GM12878 (cell line): ENCODE measurements around the gene CYP2A7. TPM values are rescaled to one million over a fixed set of nuclear protein-coding genes. Genes with fewer than 3 reads are reported as not detected.
A peak's percentile ranks its signal among the peaks of the same experiment; 100 is the strongest.
"Not testable (repeated sequence)": the region's sequence is repeated elsewhere in the genome, so short reads cannot be mapped to it uniquely, and the experiment has no call there.

Experiments used
- ATAC-seq: fragments of 200-7000 bp; cut with Tn5 transposase; 3 replicates; pipeline ENCODE4 v1.9.1; 2020; ENCODE audit warnings: mild to moderate bottlenecking, moderate library complexity
- BruUV-seq: library from RNA; stranded (reverse); fragments of 400-500 nt; replicated peaks from 2 replicates; lab custom pipeline; 2021; lab: Mats Ljungman, UMichigan
- CTCF ChIA-PET: fragments of 300-600 bp; sonication (Branson Sonifier 250); formaldehyde crosslinking; extraction: SDS; loops from one replicate; lab custom pipeline; 2021; ENCODE audit warnings: inconsistent platforms; lab: Yijun Ruan, JAX
- POLR2A ChIA-PET: fragments of 350-600 bp; formaldehyde crosslinking; extraction: SDS; loops from one replicate; lab custom pipeline; 2021; ENCODE audit warnings: inconsistent platforms; lab: Charles Lee
- RAD21 ChIA-PET: fragments of 300-600 bp; sonication (Branson Sonifier 250); formaldehyde crosslinking; loops from one replicate; lab custom pipeline; 2023; ENCODE audit warnings: antibody characterized with exemption; ENCODE audit not compliant: unreplicated experiment; lab: Charles Lee
- SMC1A ChIA-PET: fragments of 300-600 bp; sonication (Branson Sonifier 250); formaldehyde crosslinking; loops from one replicate; lab custom pipeline; 2023; ENCODE audit not compliant: unreplicated experiment, uncharacterized antibody; lab: Charles Lee
- DNase-seq: peaks from one replicate; pipeline ENCODE4 v3.0.0-alpha.2; 2011; ENCODE audit warnings: low read depth, low spot score
- FAIRE-seq: peaks from 3 replicates; lab custom pipeline; 2011; peaks lifted over from hg19 to GRCh38; lab: Jason Lieb, UNC
- H2AFZ ChIP-seq: 2 replicates; pipeline ENCODE4 v1.6.0; 2011; ENCODE audit warnings: low read depth, low read length, control low read depth; ENCODE audit not compliant: control insufficient read depth
- H3K27ac ChIP-seq: 2 replicates; pipeline ENCODE4 v1.5.1; 2011; ENCODE audit warnings: control low read depth; ENCODE audit not compliant: control insufficient read depth, insufficient read depth
- H3K27me3 ChIP-seq, 2 experiments: replicated peaks in 1 of 2; 2 replicates each; pipeline versions ENCODE4 v1.6.0 to v1.6.1; 2011; ENCODE audit warnings: low read length in 1 of 2; ENCODE audit not compliant: control insufficient read depth in 2 of 2, insufficient read depth in 2 of 2
- H3K36me3 ChIP-seq, 2 experiments: 2 replicates each; pipeline ENCODE4 v1.5.1; 2011; ENCODE audit warnings: low read length in 1 of 2; ENCODE audit not compliant: control insufficient read depth in 2 of 2, insufficient read depth in 2 of 2
- H3K4me1 ChIP-seq: 2 replicates; pipeline ENCODE4 v1.6.1; 2011; ENCODE audit warnings: mild to moderate bottlenecking, low read length, moderate library complexity, mixed read lengths; ENCODE audit not compliant: control insufficient read depth, insufficient read depth
- H3K4me2 ChIP-seq: 2 replicates; pipeline ENCODE4 v1.6.0; 2011; ENCODE audit warnings: control low read depth; ENCODE audit not compliant: control insufficient read depth, insufficient read depth
- H3K4me3 ChIP-seq: fragments of 200-600 bp; sonication (generic); 2 replicates; pipeline ENCODE4 v1.5.1; 2016
- H3K79me2 ChIP-seq: 2 replicates; pipeline ENCODE4 v1.6.0; 2011; ENCODE audit warnings: low read length; ENCODE audit not compliant: control insufficient read depth, insufficient read depth
- H3K9ac ChIP-seq: 2 replicates; pipeline ENCODE4 v1.8.0; 2011; ENCODE audit warnings: low read length, control low read depth, mixed read lengths; ENCODE audit not compliant: control insufficient read depth, insufficient read depth
- H3K9me3 ChIP-seq: replicated peaks from 3 replicates; pipeline ENCODE4 v1.5.1; 2011; ENCODE audit warnings: mild to moderate bottlenecking, low read length; ENCODE audit not compliant: control insufficient read depth, insufficient read depth
- H4K20me1 ChIP-seq: 2 replicates; pipeline ENCODE4 v1.6.0; 2011; ENCODE audit not compliant: control insufficient read depth, insufficient read depth
- WGBS: methylation state at CpG from one replicate; pipeline ENCODE4 v1.1.6; 2016; ENCODE audit warnings: low lambda C conversion rate; ENCODE audit not compliant: insufficient replicate concordance, insufficient coverage; ENCODE audit errors: missing lambda C conversion rate; 5-methylcytosine and 5-hydroxymethylcytosine counted together
- in situ Hi-C: fragments of 300-500 bp; cut with MboI; formaldehyde crosslinking; loops from 9 replicates; pipeline ENCODE4 v1.14.3; 2018; ENCODE audit warnings: mixed read lengths
- intact Hi-C: fragments of 100-400 bp; cut with micrococcal nuclease; formaldehyde crosslinking; loops from one replicate; pipeline ENCODE4 v1.14.2; 2022; ENCODE audit not compliant: unreplicated experiment
- polyA plus RNA-seq, 11 experiments: library from polyadenylated mRNA; depleted of rRNA in 4 of 11; unstranded in 6 of 11; stranded (reverse) in 5 of 11; fragments of >200 nt; fragmentation: Nextera tagmentation in 4 of 11; fragmentation: Illumina TruSeq in 1 of 11; extraction: Ambion mirVana in 4 of 11; extraction: Trizol in 1 of 11; gene quantifications; 1 replicate in 1 of 11; 2 replicates in 10 of 11; pipeline versions ENCODE4 v1.2.1 to v1.2.3, GENCODE V29; 2011 to 2016; ENCODE audit warnings: inconsistent platforms in 2 of 11, missing spikeins in 2 of 11, low read depth in 1 of 11
- total RNA-seq, 4 experiments: library from RNA; depleted of rRNA in 3 of 4; stranded (reverse); fragments of >200 nt in 3 of 4; fragmentation: Illumina TruSeq in 1 of 4; extraction: Trizol in 1 of 4; gene quantifications; 2 replicates each; pipeline versions ENCODE4 v1.2.1 to v1.2.3, GENCODE V29; 2013 to 2021

Gene CYP2A7
- total and polyA plus RNA-seq, 10 of the 15 experiments (the other 5 are each of a cell fraction or from before 2014, with no cell fraction given): not detected

- CTCF ChIA-PET, in situ Hi-C loops, H3K4me1 ChIP-seq, FAIRE-seq, H3K9ac ChIP-seq, intact Hi-C loops, ATAC-seq, POLR2A ChIA-PET, H3K27me3 ChIP-seq, SMC1A ChIA-PET, H4K20me1 ChIP-seq, BruUV-seq, H3K9me3 ChIP-seq, H3K4me2 ChIP-seq, H3K27ac ChIP-seq, H2AFZ ChIP-seq, H3K36me3 ChIP-seq, RAD21 ChIA-PET, H3K79me2 ChIP-seq, H3K4me3 ChIP-seq, DNase-seq: not testable (repeated sequence)
- WGBS: no CpG with 5 or more reads among the region's 1 CpG
These were observed 2.3 kb upstream of the CYP2A7 start for GRCh38 chr19:40884187-40884931.

DNA sequence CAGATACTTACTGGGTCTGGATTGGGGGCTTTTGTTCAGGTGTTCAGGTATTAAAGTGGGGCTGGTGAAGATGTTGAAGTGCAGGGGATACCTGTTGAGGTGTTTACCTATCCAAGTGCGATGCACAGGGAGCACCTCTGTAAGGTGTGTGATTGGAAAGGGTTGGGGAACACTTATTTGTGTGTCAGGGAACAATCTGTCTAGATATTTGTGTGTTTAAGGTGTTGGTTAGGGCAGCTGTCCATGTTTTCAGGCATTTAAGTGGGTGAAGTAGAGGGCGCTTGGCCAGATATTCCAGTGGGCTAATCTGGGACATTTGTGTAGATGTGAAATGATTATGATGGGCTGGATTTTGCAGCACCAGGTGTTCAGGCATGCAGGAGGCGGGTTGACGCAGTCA, 2.7 kb downstream of the CYP2A7 start:
- H3K9me3 ChIP-seq, H3K27ac ChIP-seq, POLR2A ChIA-PET, H3K4me2 ChIP-seq, H3K9ac ChIP-seq, ATAC-seq, H3K27me3 ChIP-seq, H3K4me1 ChIP-seq, H2AFZ ChIP-seq, BruUV-seq, H3K4me3 ChIP-seq, H4K20me1 ChIP-seq, in situ Hi-C loops, FAIRE-seq, H3K36me3 ChIP-seq, DNase-seq, CTCF ChIA-PET, H3K79me2 ChIP-seq, SMC1A ChIA-PET, intact Hi-C loops, RAD21 ChIA-PET: not testable (repeated sequence)
- WGBS: 10% methylated on average over 4 of the region's 4 CpGs

DNA sequence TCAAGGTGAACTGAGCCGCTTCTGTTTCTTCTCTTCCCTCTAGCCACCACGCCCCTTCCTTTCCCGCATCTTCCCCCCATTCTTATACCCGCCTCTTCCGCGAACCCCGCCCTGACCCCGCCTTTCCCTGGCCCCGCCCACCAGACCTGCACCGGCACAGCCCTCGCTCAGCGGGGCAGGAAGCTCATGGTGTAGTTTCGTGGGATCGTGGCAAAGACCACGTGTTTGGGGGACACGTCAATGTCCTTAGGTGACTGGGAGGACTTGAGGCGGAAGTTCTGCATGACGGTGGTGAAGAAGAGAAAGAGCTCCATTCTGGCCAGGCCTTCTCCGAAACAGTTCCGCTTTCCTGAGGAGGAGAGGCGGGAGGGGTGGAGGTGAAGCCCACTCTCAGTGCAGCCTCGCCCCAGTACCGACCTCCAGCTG, 6.5 kb downstream of the CYP2A7 start:
- H3K27me3 ChIP-seq, in situ Hi-C loops, H4K20me1 ChIP-seq, H3K9me3 ChIP-seq, H3K4me3 ChIP-seq, H3K9ac ChIP-seq, SMC1A ChIA-PET, intact Hi-C loops, FAIRE-seq, H3K79me2 ChIP-seq, H3K36me3 ChIP-seq, POLR2A ChIA-PET, H3K4me1 ChIP-seq, RAD21 ChIA-PET, BruUV-seq, H3K27ac ChIP-seq, H2AFZ ChIP-seq, CTCF ChIA-PET: not testable (repeated sequence)
- DNase-seq: peak; percentile 3
- H3K4me2 ChIP-seq: peak overlapping the region; percentile 9; the same call in 1 of the 2 replicates
- WGBS: under 1% methylated on average over 15 of the region's 23 CpGs
- ATAC-seq: peak; percentile 56

DNA sequence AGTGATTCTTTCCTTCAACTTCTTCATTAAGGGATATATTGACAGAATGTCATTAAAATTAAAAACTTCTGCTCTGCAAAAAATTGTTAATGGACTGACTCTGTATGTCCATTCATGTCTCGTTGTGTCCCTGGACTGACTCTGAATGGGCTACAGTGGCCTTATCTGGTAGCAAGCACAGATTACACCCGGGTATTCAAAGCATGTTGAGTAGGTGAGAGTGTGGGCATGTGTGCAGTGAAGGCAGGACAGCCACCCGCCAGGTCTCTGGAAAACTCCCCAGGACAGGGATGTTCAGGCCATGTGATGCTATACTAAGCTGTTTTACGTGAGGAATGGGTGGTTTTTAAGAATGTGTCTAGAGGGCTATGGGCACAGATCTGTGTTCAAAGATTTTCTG, 7.2 kb downstream of the CYP2A7 start:
- H3K36me3 ChIP-seq, POLR2A ChIA-PET, H3K79me2 ChIP-seq, RAD21 ChIA-PET, DNase-seq, CTCF ChIA-PET, H4K20me1 ChIP-seq, H3K4me1 ChIP-seq, SMC1A ChIA-PET, in situ Hi-C loops, H3K9ac ChIP-seq, intact Hi-C loops, BruUV-seq, H3K9me3 ChIP-seq, FAIRE-seq, H3K4me3 ChIP-seq, ATAC-seq, H3K27me3 ChIP-seq, H3K4me2 ChIP-seq, H3K27ac ChIP-seq, H2AFZ ChIP-seq: not testable (repeated sequence)
- 0% methylated on average over 1 of the region's 4 CpGs for WGBS
